H1 (cell line): Measurements from ENCODE around the gene ATP6V1E1.

Source experiments
- ASH2L ChIP-seq: fragments of 200-600, 300-600 bp; sonication (generic); IDR thresholded peaks from one replicate; pipeline ENCODE4 v1.7.1; 2017; ENCODE audit warnings: low read length
- CTCF ChIP-seq, 3 experiments: IDR thresholded peaks; 1 replicate in 2 of 3; 2 replicates in 1 of 3; pipeline versions ENCODE4 v1.5.1 to v1.6.1; 2011; ENCODE audit warnings: low read length in 3 of 3, mild to moderate bottlenecking in 3 of 3, inconsistent platforms in 2 of 3, low read depth in 1 of 3, moderate library complexity in 1 of 3; ENCODE audit not compliant: insufficient read depth in 1 of 3; ENCODE audit errors: control extremely low read depth in 1 of 3
- E2F6 ChIP-seq: IDR thresholded peaks from 2 replicates; pipeline ENCODE4 v1.6.1; 2012; ENCODE audit warnings: inconsistent platforms
- GABPA ChIP-seq: IDR thresholded peaks from 2 replicates; pipeline ENCODE4 v1.6.1; 2011; ENCODE audit warnings: mild to moderate bottlenecking, low read length, moderate library complexity, borderline replicate concordance; ENCODE audit not compliant: insufficient read depth
- MAFK ChIP-seq: IDR thresholded peaks from 2 replicates; pipeline ENCODE4 v1.6.1; 2012; ENCODE audit warnings: low read depth, mild to moderate bottlenecking, improper control_type of control experiment, low read length
- MAX ChIP-seq: IDR thresholded peaks from 2 replicates; pipeline ENCODE4 v1.6.1; 2012; ENCODE audit warnings: inconsistent platforms
- NRF1 ChIP-seq: IDR thresholded peaks from 2 replicates; pipeline ENCODE4 v1.6.1; 2011; ENCODE audit warnings: mild to moderate bottlenecking, low read depth, low read length, improper control_type of control experiment
- POLR2A ChIP-seq, 2 experiments: IDR thresholded peaks; 1 replicate in 1 of 2; 2 replicates in 1 of 2; pipeline ENCODE4 v1.6.1; 2011; ENCODE audit warnings: low read depth in 2 of 2, low read length in 2 of 2, mild to moderate bottlenecking in 2 of 2; ENCODE audit errors: control extremely low read depth in 1 of 2
- POLR2AphosphoS5 ChIP-seq: IDR thresholded peaks from 2 replicates; pipeline ENCODE4 v1.6.1; 2011; ENCODE audit warnings: low read depth, low read length
- SP1 ChIP-seq: IDR thresholded peaks from 2 replicates; pipeline ENCODE4 v1.6.1; 2011; ENCODE audit warnings: low read depth, low read length
- SP4 ChIP-seq: IDR thresholded peaks from 2 replicates; pipeline ENCODE4 v1.6.1; 2012; ENCODE audit warnings: low read length, inconsistent platforms
- TAF1 ChIP-seq: IDR thresholded peaks from 2 replicates; pipeline ENCODE4 v1.6.1; 2011; ENCODE audit warnings: mild to moderate bottlenecking, low read depth, low read length
- TEAD4 ChIP-seq: IDR thresholded peaks from 2 replicates; pipeline ENCODE4 v1.6.1; 2012; ENCODE audit warnings: low read depth, low read length, inconsistent platforms, mixed read lengths
- USF2 ChIP-seq: IDR thresholded peaks from 2 replicates; pipeline ENCODE4 v1.6.1; 2011; ENCODE audit warnings: low read length, improper control_type of control experiment

- no peak for TF ChIP-seq NRF1
- TF ChIP-seq CTCF (IDR thresholded peaks at IDR 0.05; ENCODE audit: control extremely low read depth in 1 of 3, insufficient read depth in 1 of 3, low read depth in 1 of 3, low read length in 3 of 3) = no peak
- no peak for TF ChIP-seq TEAD4
- no peak for TF ChIP-seq SP1
- TF ChIP-seq SP4 = no peak
- no peak for TF ChIP-seq E2F6
- no peak for TF ChIP-seq TAF1
- TF ChIP-seq ASH2L = no peak
- peak; percentile 19; the same call in 1 of the 2 replicates for TF ChIP-seq POLR2AphosphoS5
- TF ChIP-seq POLR2A (IDR thresholded peaks at IDR 0.05; ENCODE audit: control extremely low read depth in 1 of 2, low read depth in 2 of 2, low read length in 2 of 2) = 0 out of 3 replicates have a peak, but pooled peaks of 1 of the 2 experiments have one; percentile 11
- TF ChIP-seq USF2 = no peak
- TF ChIP-seq MAFK = no peak
- no peak for TF ChIP-seq GABPA
- no peak for TF ChIP-seq MAX
These were observed 64.6 kb downstream of the ATP6V1E1 start for GRCh38 chr22:17563936-17564391.
